Sigmoid colon (tissue), 3 donors: Measurements from ENCODE around the gene EMILIN2.

Source experiments
- CTCF ChIP-seq, 4 experiments: fragments of 450-650 bp in 3 of 4; fragments of 200-600 bp in 1 of 4; IDR thresholded peaks; one replicate each; pipeline ENCODE4 v1.5.1; 2016 to 2019; ENCODE audit warnings: antibody characterized with exemption in 4 of 4, mild to moderate bottlenecking in 3 of 4, moderate library complexity in 2 of 4
- POLR2A ChIP-seq, 2 donors: fragments of 450-650 bp; IDR thresholded peaks; one replicate each; pipeline ENCODE4 v1.6.1; 2016; ENCODE audit warnings: antibody characterized with exemption in 2 of 2, mild to moderate bottlenecking in 2 of 2, moderate library complexity in 2 of 2

GRCh38 chr18:2956056-2956455, 109.2 kb downstream of the EMILIN2 start:
- no peak for TF ChIP-seq POLR2A (IDR thresholded peaks at IDR 0.05)
- TF ChIP-seq CTCF (IDR thresholded peaks at IDR 0.05) = no peak
